ENCODE results near the gene HRNR.

GRCh38 chr1:152166966-152167365, 57.0 kb downstream of the HRNR start:
- TF ChIP-seq CTCF (IDR thresholded peaks at IDR 0.05) (no peak), POLR2A (IDR thresholded peaks at IDR 0.05) (no peak)

All from body of pancreas (tissue), 4 donors.